ENCODE data around the gene SH3TC1.

The SH3TC1 gene

GRCh38 chr4:8201321-8201781 is 2.3 kb downstream of the SH3TC1 start:
- DNase-seq = peak in 1 of 2 donors; percentile 45

GRCh38 chr4:8202108-8203051 is 3.3 kb downstream of the SH3TC1 start:
- no peak for DNase-seq

- DNase-seq = no peak
Measured at GRCh38 chr4:8203052-8203401, 3.9 kb downstream of the SH3TC1 start.

- DNase-seq = no peak
Measured at GRCh38 chr4:8203817-8204216, 4.7 kb downstream of the SH3TC1 start.

GRCh38 chr4:8204576-8205227 is 5.6 kb downstream of the SH3TC1 start:
- no peak for DNase-seq

- DNase-seq = no peak
Measured at GRCh38 chr4:8205241-8205707, 6.2 kb downstream of the SH3TC1 start.

GRCh38 chr4:8205749-8206611 is 6.9 kb downstream of the SH3TC1 start:
- no peak for DNase-seq

- no peak for DNase-seq
Measured at GRCh38 chr4:8207314-8207713, 8.2 kb downstream of the SH3TC1 start.

GRCh38 chr4:8208565-8208964 is 9.5 kb downstream of the SH3TC1 start:
- DNase-seq = no peak

- no peak for DNase-seq
Measured at GRCh38 chr4:8209181-8209874, 10.2 kb downstream of the SH3TC1 start.

GRCh38 chr4:8210010-8210409 is 10.9 kb downstream of the SH3TC1 start:
- no peak for DNase-seq

GRCh38 chr4:8210616-8211015 is 11.5 kb downstream of the SH3TC1 start:
- no peak for DNase-seq

GRCh38 chr4:8211251-8211650 is 12.2 kb downstream of the SH3TC1 start:
- no peak for DNase-seq

GRCh38 chr4:8211737-8212581 is 12.9 kb downstream of the SH3TC1 start:
- no peak for DNase-seq

GRCh38 chr4:8212622-8213021 is 13.5 kb downstream of the SH3TC1 start:
- no peak for DNase-seq

- no peak for DNase-seq
Measured at GRCh38 chr4:8213121-8213520, 14.0 kb downstream of the SH3TC1 start.

GRCh38 chr4:8214136-8214535 is 15.0 kb downstream of the SH3TC1 start:
- DNase-seq = no peak

GRCh38 chr4:8215001-8215427 is 15.9 kb downstream of the SH3TC1 start:
- no peak for DNase-seq

- no peak for DNase-seq
Measured at GRCh38 chr4:8215641-8216442, 16.8 kb downstream of the SH3TC1 start.

- DNase-seq = no peak
Measured at GRCh38 chr4:8216443-8217245, 17.6 kb downstream of the SH3TC1 start.
